Smooth muscle cell (in vitro differentiated cells): ENCODE data around the gene IGFLR1. TPM values are rescaled to one million over a fixed set of nuclear protein-coding genes. Genes with fewer than 3 reads are reported as not detected.
A peak's percentile ranks its signal among the peaks of the same experiment; 100 is the strongest.

ENCODE experiments used
- DNase-seq: peaks from one replicate; lab custom pipeline; 2025; ENCODE audit not compliant: unreplicated experiment; lab: John Stamatoyannopoulos, UW
- H2AFZ ChIP-seq: fragments of 200-600 bp; sonication (generic); 2 replicates; pipeline ENCODE4 v1.6.0; 2016; ENCODE audit warnings: antibody characterized with exemption, low read depth, mild to moderate bottlenecking
- H3F3A ChIP-seq: fragments of 200-600 bp; sonication (generic); 2 replicates; pipeline ENCODE4 v1.6.0; 2017; ENCODE audit warnings: antibody characterized with exemption, low read depth
- H3K27ac ChIP-seq: fragments of 200-600 bp; sonication (generic); 2 replicates; pipeline ENCODE4 v1.5.1; 2016; ENCODE audit warnings: low read depth, mild to moderate bottlenecking
- H3K27me3 ChIP-seq: fragments of 200-600 bp; sonication (generic); 2 replicates; pipeline ENCODE4 v1.6.1; 2016; ENCODE audit warnings: low read depth, mild to moderate bottlenecking
- H3K36me3 ChIP-seq: fragments of 200-600 bp; sonication (generic); 2 replicates; pipeline ENCODE4 v1.5.1; 2016; ENCODE audit warnings: low read depth
- H3K4me1 ChIP-seq: fragments of 200-600 bp; sonication (generic); 2 replicates; pipeline ENCODE4 v1.5.1; 2016; ENCODE audit warnings: low read depth
- H3K4me2 ChIP-seq: fragments of 200-600 bp; sonication (generic); 2 replicates; pipeline ENCODE4 v1.6.0; 2016; ENCODE audit warnings: mild to moderate bottlenecking
- H3K4me3 ChIP-seq: fragments of 200-600 bp; sonication (generic); 2 replicates; pipeline ENCODE4 v1.5.1; 2016; ENCODE audit warnings: mild to moderate bottlenecking
- H3K79me2 ChIP-seq: fragments of 200-600 bp; sonication (generic); 2 replicates; pipeline ENCODE4 v1.6.0; 2016; ENCODE audit warnings: low read depth, mild to moderate bottlenecking
- H3K9ac ChIP-seq: fragments of 200-600 bp; sonication (generic); 2 replicates; pipeline ENCODE4 v1.6.0; 2016; ENCODE audit warnings: low read depth
- H3K9me3 ChIP-seq: fragments of 200-600 bp; sonication (generic); replicated peaks from 2 replicates; pipeline ENCODE4 v1.5.1; 2016; ENCODE audit warnings: low read depth
- H4K20me1 ChIP-seq: fragments of 200-600 bp; sonication (generic); 2 replicates; pipeline ENCODE4 v1.6.0; 2016; ENCODE audit warnings: low read depth
- CTCF ChIP-seq: fragments of 200-600 bp; sonication (generic); IDR thresholded peaks from 2 replicates; pipeline ENCODE4 v1.5.1; 2017; ENCODE audit warnings: borderline replicate concordance, mild to moderate bottlenecking, antibody characterized with exemption; ENCODE audit not compliant: insufficient read depth, poor library complexity, severe bottlenecking
- WGBS: methylation state at CpG from one replicate; pipeline ENCODE4 v1.1.7; 2016; ENCODE audit warnings: low lambda C conversion rate; 5-methylcytosine and 5-hydroxymethylcytosine counted together
- polyA plus RNA-seq: library from polyadenylated mRNA; unstranded; fragments of >200 nt; fragmentation: Nextera tagmentation; extraction: Ambion mirVana; gene quantifications from 2 replicates; pipeline ENCODE4 v1.2.1, GENCODE V29; 2016
- total RNA-seq: library from RNA; depleted of rRNA; stranded (reverse); fragments of >200 nt; gene quantifications from 2 replicates; pipeline ENCODE4 v1.2.3, GENCODE V29; 2014

IGFLR1 gene
- total and polyA plus RNA-seq, 2 experiments from 2014 or later: 1.2 to 1.4 TPM

GRCh38 chr19:35754370-35755130, 12.3 kb upstream of the IGFLR1 start:
- peaks cover 19% of the 10 kb centered on the region for H4K20me1 ChIP-seq
- no peak for DNase-seq
- no peak for TF ChIP-seq CTCF
- H3F3A ChIP-seq: peaks cover 27% of the 10 kb centered on the region
- peak overlapping the region; percentile 91 for H3K9ac ChIP-seq
- H2AFZ ChIP-seq: no peak overlapping the region
- peaks cover 28% of the 10 kb centered on the region for H3K4me1 ChIP-seq
- H3K36me3 ChIP-seq: no peaks in the 10 kb centered on the region
- 79% methylated on average over 13 of the region's 13 CpGs for WGBS
- H3K79me2 ChIP-seq: peaks cover 26% of the 10 kb centered on the region
- peak overlapping the region; percentile 86 for H3K4me2 ChIP-seq
- H3K27ac ChIP-seq: peak overlapping the region; percentile 99
- H3K27me3 ChIP-seq: no peaks in the 10 kb centered on the region
- peak overlapping the region; percentile 69 for H3K4me3 ChIP-seq
- H3K9me3 ChIP-seq: no peaks in the 10 kb centered on the region

- Histone ChIP-seq H4K20me1 (peaks cover 12% of the 10 kb centered on the region), H3F3A (peaks cover 27% of the 10 kb centered on the region), H3K9ac (no peak overlapping the region), H3K36me3 (no peaks in the 10 kb centered on the region), H3K4me2 (no peak overlapping the region), H3K27me3 (no peaks in the 10 kb centered on the region), H3K27ac (no peak overlapping the region), H3K4me1 (peaks cover 26% of the 10 kb centered on the region), H3K79me2 (peaks cover 25% of the 10 kb centered on the region), H3K4me3 (no peak overlapping the region), H2AFZ (no peak overlapping the region), H3K9me3 (no peaks in the 10 kb centered on the region)
- no peak for TF ChIP-seq CTCF
- no peak for DNase-seq
- 90% methylated on average over 20 of the region's 20 CpGs for WGBS
Observed at GRCh38 chr19:35753634-35754369, 11.6 kb upstream of the IGFLR1 start.

DNA sequence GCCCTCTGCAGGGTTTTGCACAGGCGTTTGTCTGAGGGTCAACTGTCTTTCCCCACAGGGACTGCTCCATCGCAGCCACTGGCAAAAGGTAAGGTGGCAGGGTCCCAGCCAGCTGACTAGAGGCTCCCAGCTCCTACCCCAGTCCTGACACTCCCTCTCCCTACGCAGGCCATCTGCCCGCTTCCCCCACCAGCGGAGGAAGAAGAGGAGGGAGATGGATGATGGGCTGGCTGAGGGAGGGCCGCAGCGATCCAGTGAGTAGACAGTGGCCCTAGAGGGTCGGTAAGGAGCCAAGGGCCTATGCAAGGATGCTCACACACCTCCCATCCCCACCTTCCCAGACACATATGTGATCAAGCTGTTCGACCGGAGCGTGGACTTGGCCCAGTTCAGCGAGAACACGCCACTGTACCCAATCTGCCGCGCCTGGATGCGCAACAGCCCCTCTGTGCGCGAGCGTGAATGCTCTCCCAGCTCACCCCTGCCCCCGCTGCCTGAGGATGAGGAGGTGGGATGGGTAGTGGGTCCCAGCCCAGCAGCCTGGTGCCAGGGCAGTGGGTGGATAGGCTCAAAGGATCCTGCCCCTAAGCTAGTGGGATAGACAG, 10.6 kb upstream of the IGFLR1 start:
- peaks cover 23% of the 10 kb centered on the region for H3K4me1 ChIP-seq
- no peaks in the 10 kb centered on the region for H3K36me3 ChIP-seq
- no peak for DNase-seq

More for the DNA sequence above, 10.6 kb upstream of the IGFLR1 start:
- no peak for TF ChIP-seq CTCF
- H3K4me3 ChIP-seq: no peak overlapping the region
- peaks cover 11% of the 10 kb centered on the region for H4K20me1 ChIP-seq
- peaks cover 24% of the 10 kb centered on the region for H3K79me2 ChIP-seq
- no peaks in the 10 kb centered on the region for H3K9me3 ChIP-seq
- no peak overlapping the region for H3K27ac ChIP-seq
- H3K9ac ChIP-seq: no peak overlapping the region
- WGBS: 95% methylated on average over 20 of the region's 20 CpGs
- peaks cover 27% of the 10 kb centered on the region for H3F3A ChIP-seq
- H3K4me2 ChIP-seq: no peak overlapping the region
- H3K27me3 ChIP-seq: no peaks in the 10 kb centered on the region
- no peak overlapping the region for H2AFZ ChIP-seq
